Measurements from ENCODE around the gene ZNF397. TPM values are rescaled to one million over a fixed set of nuclear protein-coding genes. Genes with fewer than 3 reads are reported as not detected.

Gene ZNF397
- total RNA-seq, 1 experiment from 2014 or later, result 35.3 TPM

GRCh38 chr18:35267161-35267651 is 26.4 kb downstream of the ZNF397 start:
- H3K27me3 ChIP-seq (ENCODE audit: insufficient read depth, low read length), result no peaks in the 10 kb centered on the region
- H3K56ac ChIP-seq (ENCODE audit: insufficient read length, low read depth, low read length), result no peak overlapping the region
- H3K4me1 ChIP-seq (ENCODE audit: insufficient read depth, low read length), result peaks cover 2% of the 10 kb centered on the region; the same call in 1 of the 2 replicates
- peaks cover 21 to 40% (median 21%) of the 10 kb centered on the region in 3 experiments; a peak in 6 of 7 replicates for H3K36me3 Mint-ChIP-seq (ENCODE audit: insufficient read depth in 1 of 3, low read depth in 3 of 3)
- no peak overlapping the region for H3K4ac ChIP-seq (ENCODE audit: low read depth, low read length)
- no peak overlapping the region for H2BK15ac ChIP-seq (ENCODE audit: low read depth, low read length)
- H3K4me1 Mint-ChIP-seq, result peaks cover 8 to 11% of the 10 kb centered on the region in 2 experiments
- no peak overlapping the region for H2BK20ac ChIP-seq (ENCODE audit: low read depth, low read length, poor library complexity, severe bottlenecking)
- H3K9me3 ChIP-seq (ENCODE audit: control insufficient read depth, low read depth, low read length), result no peaks in the 10 kb centered on the region
- peaks cover 2% of the 10 kb centered on the region for H3K23me2 ChIP-seq (ENCODE audit: insufficient read length, low read depth, low read length, poor library complexity, severe bottlenecking)
- H3K9ac ChIP-seq (ENCODE audit: extremely low read depth, insufficient read length, low read length), result no peak overlapping the region
- peaks cover 15 to 19% of the 10 kb centered on the region in 2 experiments for H3K9me3 Mint-ChIP-seq
- no peaks in the 10 kb centered on the region for H3K79me2 ChIP-seq (ENCODE audit: insufficient read depth, low read length)
- H3K4me3 Mint-ChIP-seq, result peak overlapping the region in 1 of 2 experiments; percentile 70; a peak in 3 of 5 replicates
- H2AK5ac ChIP-seq (ENCODE audit: insufficient read length, low read length), result no peak overlapping the region
- no peak overlapping the region for H3K23ac ChIP-seq (ENCODE audit: insufficient read length, low read depth, low read length)
- no peak overlapping the region for H2AFZ ChIP-seq (ENCODE audit: low read length)
- peak overlapping the region in 1 of 3 experiments; percentile 88; a peak in 1 of 7 replicates for H3K27ac Mint-ChIP-seq
- no peaks in the 10 kb centered on the region; the same call in 1 of the 2 replicates for H3K27me3 Mint-ChIP-seq (ENCODE audit: low read depth)
- WGBS (ENCODE audit: extremely low coverage, insufficient read length, low lambda C conversion rate), result no CpG with 5 or more reads among the region's 48 CpGs
- no peak overlapping the region for H4K8ac ChIP-seq (replicated peaks; ENCODE audit: insufficient read length, low read depth, low read length)
- no peak overlapping the region for H3K4me2 ChIP-seq (ENCODE audit: insufficient read depth, insufficient read length, low read length)
- H3T11ph ChIP-seq (ENCODE audit: low read length), result no peak overlapping the region
- peak overlapping the region; percentile 7 for H3K18ac ChIP-seq (ENCODE audit: insufficient read length, low read depth, low read length)
- no peaks in the 10 kb centered on the region for H4K20me1 ChIP-seq (ENCODE audit: control insufficient read depth, insufficient read depth, insufficient read length)
- no peak overlapping the region for H4K5ac ChIP-seq (ENCODE audit: insufficient read length, low read depth, low read length)
- TF ChIP-seq CTCF (conservative IDR thresholded peaks at IDR 0.05), result no peak
- H4K91ac ChIP-seq (ENCODE audit: insufficient read length, low read depth, low read length), result no peak overlapping the region
- no peak overlapping the region for H2BK5ac ChIP-seq (ENCODE audit: insufficient read length, low read length)
- no peak overlapping the region for H2BK120ac ChIP-seq (ENCODE audit: low read depth, low read length, poor library complexity, severe bottlenecking)
- no peaks in the 10 kb centered on the region for H3K79me1 ChIP-seq (ENCODE audit: insufficient read depth, low read depth, low read length, poor library complexity, severe bottlenecking)
- peak overlapping the region; percentile 89; the same call in 1 of the 2 replicates for H3K14ac ChIP-seq (ENCODE audit: insufficient read depth, low read length)
- H2BK12ac ChIP-seq (ENCODE audit: insufficient read length, low read depth, low read length), result no peak overlapping the region
- H3K27ac ChIP-seq (ENCODE audit: insufficient read length, low read depth, low read length), result no peak overlapping the region
- peak; percentile 31 for DNase-seq

Data from H9 (cell line).